OCI-LY3 (cell line): ENCODE data around the gene SRL.

ENCODE experiments used
- H2AFZ ChIP-seq: fragments of 200-600, 300-600 bp; shearing (Covaris generic); 2 replicates; pipeline ENCODE4 v1.6.0; 2014; ENCODE audit warnings: antibody characterized with exemption, low read depth, low read length
- H3K27ac ChIP-seq: fragments of 200-600, 300-600 bp; sonication (generic); 2 replicates; pipeline ENCODE4 v1.5.1; 2014; ENCODE audit warnings: mild to moderate bottlenecking, low read length, moderate library complexity, mixed read lengths
- H3K27me3 ChIP-seq: fragments of 200-600, 300-600 bp; sonication (generic); 2 replicates; pipeline ENCODE4 v1.6.1; 2014; ENCODE audit warnings: low read depth, low read length, mixed read lengths
- H3K36me3 ChIP-seq: fragments of 200-600, 300-600 bp; sonication (generic); replicated peaks from 2 replicates; pipeline ENCODE3; 2014; ENCODE audit warnings: low read depth, low read length, mixed read lengths
- H3K4me1 ChIP-seq: fragments of 300-600, 200-600 bp; sonication (generic); 2 replicates; pipeline ENCODE4 v1.6.1; 2014; ENCODE audit warnings: low read length, mixed read lengths
- H3K4me2 ChIP-seq: fragments of 200-600, 300-600 bp; sonication (generic); 2 replicates; pipeline ENCODE4 v1.6.1; 2014; ENCODE audit warnings: low read length, mixed read lengths
- H3K4me3 ChIP-seq: fragments of 300-600, 200-600 bp; sonication (generic); 2 replicates; pipeline ENCODE4 v1.5.1; 2014; ENCODE audit warnings: antibody characterized with exemption, mild to moderate bottlenecking, low read length, moderate library complexity
- H3K79me2 ChIP-seq: fragments of 300-600, 200-600 bp; shearing (Covaris generic); 2 replicates; pipeline ENCODE4 v1.6.1; 2014; ENCODE audit warnings: mild to moderate bottlenecking, low read length, mixed read lengths
- H3K9ac ChIP-seq: fragments of 300-600, 200-600 bp; shearing (Covaris generic); 2 replicates; pipeline ENCODE4 v1.6.0; 2014; ENCODE audit warnings: mild to moderate bottlenecking, low read length, moderate library complexity
- H3K9me3 ChIP-seq: fragments of 200-600, 300-600 bp; shearing (Covaris generic); 2 replicates; pipeline ENCODE4 v1.6.1; 2014; ENCODE audit warnings: low read length, mixed read lengths; ENCODE audit not compliant: insufficient read depth
- H4K20me1 ChIP-seq: fragments of 200-600, 300-600 bp; sonication (generic); 2 replicates; pipeline ENCODE4 v1.6.1; 2016; ENCODE audit warnings: low read length, mixed read lengths; ENCODE audit not compliant: insufficient read depth
- EZH2phosphoT487 ChIP-seq: fragments of 200-600 bp; shearing (Covaris generic); IDR thresholded peaks from 2 replicates; pipeline ENCODE4 v1.6.1; 2018; ENCODE audit warnings: antibody characterized with exemption, mixed run types, low read depth
- TF ChIP-seq, protein P1 (sequence below): fragments of 200-600, 300-600 bp; sonication (generic); IDR thresholded peaks from 2 replicates; pipeline ENCODE4 v1.5.1; 2014; ENCODE audit warnings: antibody characterized with exemption, low read length, low read depth

Gene SRL

DNA sequence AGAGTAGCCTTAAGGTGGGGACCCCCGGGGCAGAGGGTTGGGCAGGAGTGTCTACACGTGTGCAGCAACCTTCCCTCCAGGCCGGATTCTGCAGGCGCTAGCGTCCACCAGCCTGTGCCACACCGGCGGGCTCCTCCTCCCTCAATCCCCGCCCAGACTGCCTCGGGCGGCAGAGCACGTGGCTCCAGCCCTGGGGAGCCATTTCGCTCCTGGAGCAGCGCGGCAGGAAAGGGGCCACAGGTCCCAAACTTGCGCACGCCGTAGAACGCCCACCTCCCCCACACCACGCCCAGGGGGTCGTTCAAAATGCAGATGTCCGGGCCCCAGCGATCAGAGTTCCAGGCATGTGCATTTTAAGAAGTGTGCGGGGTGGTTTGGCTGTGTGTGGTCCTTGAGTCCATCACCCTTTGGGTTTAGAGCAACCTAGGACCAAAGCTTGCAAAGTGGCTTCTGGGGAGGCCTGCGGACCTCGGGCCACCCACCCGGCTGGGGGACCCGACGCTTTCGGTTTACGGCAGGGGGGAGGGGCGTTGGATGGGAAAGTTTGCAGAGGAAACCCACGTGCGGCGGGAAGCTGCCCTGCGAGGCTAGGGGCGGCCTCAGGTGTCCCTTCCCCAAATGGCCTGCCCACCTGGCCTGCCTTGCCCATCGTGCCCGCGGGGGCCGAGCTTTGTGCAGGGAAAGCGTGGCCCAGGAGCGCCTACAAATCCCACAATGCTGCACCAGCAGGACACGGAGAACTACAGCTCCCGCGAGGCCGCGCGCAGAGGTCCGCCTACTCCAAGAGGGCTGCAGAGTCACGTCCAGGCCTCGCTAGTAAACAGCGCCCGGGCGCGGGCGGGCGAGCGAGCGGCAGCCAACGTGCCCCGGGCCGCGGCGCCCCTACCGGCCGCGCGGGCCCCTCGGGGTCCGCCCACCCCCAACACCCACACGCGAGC, 29.6 kb upstream of the SRL start:
- peaks cover 62% of the 10 kb centered on the region for H3K79me2 ChIP-seq
- H2AFZ ChIP-seq, result 0 out of 2 replicates have a peak overlapping the region, but pooled peaks have one; percentile 32

GRCh38 chr16:4270595-4270994, 28.7 kb upstream of the SRL start:
- peaks cover 7% of the 10 kb centered on the region for H3K36me3 ChIP-seq
- peaks cover 24% of the 10 kb centered on the region for H4K20me1 ChIP-seq
- no peaks in the 10 kb centered on the region for H3K9me3 ChIP-seq
- H3K79me2 ChIP-seq, result peaks cover 70% of the 10 kb centered on the region
- H3K4me3 ChIP-seq, result peak overlapping the region; percentile 89
- H2AFZ ChIP-seq, result no peak overlapping the region
- H3K9ac ChIP-seq, result peak overlapping the region; percentile 99
- no peak for TF ChIP-seq EZH2phosphoT487
- TF ChIP-seq, protein P1, sequence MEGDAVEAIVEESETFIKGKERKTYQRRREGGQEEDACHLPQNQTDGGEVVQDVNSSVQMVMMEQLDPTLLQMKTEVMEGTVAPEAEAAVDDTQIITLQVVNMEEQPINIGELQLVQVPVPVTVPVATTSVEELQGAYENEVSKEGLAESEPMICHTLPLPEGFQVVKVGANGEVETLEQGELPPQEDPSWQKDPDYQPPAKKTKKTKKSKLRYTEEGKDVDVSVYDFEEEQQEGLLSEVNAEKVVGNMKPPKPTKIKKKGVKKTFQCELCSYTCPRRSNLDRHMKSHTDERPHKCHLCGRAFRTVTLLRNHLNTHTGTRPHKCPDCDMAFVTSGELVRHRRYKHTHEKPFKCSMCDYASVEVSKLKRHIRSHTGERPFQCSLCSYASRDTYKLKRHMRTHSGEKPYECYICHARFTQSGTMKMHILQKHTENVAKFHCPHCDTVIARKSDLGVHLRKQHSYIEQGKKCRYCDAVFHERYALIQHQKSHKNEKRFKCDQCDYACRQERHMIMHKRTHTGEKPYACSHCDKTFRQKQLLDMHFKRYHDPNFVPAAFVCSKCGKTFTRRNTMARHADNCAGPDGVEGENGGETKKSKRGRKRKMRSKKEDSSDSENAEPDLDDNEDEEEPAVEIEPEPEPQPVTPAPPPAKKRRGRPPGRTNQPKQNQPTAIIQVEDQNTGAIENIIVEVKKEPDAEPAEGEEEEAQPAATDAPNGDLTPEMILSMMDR, result no peak
- peaks cover 8% of the 10 kb centered on the region for H3K4me1 ChIP-seq
- no peaks in the 10 kb centered on the region for H3K27me3 ChIP-seq
- H3K4me2 ChIP-seq, result peak overlapping the region; percentile 98
- peak overlapping the region; percentile 87; the same call in 1 of the 2 replicates for H3K27ac ChIP-seq

More for the DNA sequence above, 29.6 kb upstream of the SRL start:
- H3K9me3 ChIP-seq, result no peaks in the 10 kb centered on the region
- H3K4me1 ChIP-seq, result peaks cover 8% of the 10 kb centered on the region
- peak overlapping the region; percentile 87 for H3K27ac ChIP-seq
- no peak for TF ChIP-seq EZH2phosphoT487
- TF ChIP-seq, protein P1, result no peak
- H3K27me3 ChIP-seq, result no peaks in the 10 kb centered on the region
- peaks cover 7% of the 10 kb centered on the region for H3K36me3 ChIP-seq
- peak overlapping the region; percentile 98 for H3K4me2 ChIP-seq
- peaks cover 16% of the 10 kb centered on the region for H4K20me1 ChIP-seq
- peak overlapping the region; percentile 99 for H3K9ac ChIP-seq
- peak overlapping the region; percentile 89 for H3K4me3 ChIP-seq

DNA sequence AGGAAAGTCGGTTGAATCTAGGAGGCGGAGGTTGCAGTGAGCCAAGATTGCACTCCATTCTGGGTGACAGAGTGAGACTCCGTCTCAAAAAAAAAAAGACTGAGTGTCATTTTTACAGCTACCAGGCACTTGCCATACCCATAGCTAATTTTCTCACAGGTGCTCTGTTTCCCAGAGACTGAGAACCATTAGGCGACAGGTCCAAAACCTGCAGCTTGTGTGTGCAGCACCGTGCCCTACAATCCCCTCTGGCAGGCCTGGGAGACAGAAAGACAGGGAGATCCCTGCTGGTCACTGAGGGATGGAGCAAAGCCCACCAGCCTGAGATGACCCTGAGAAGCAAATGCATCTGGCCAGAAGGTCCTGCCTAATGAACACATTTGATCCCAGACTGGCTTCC, 28.2 kb upstream of the SRL start:
- Histone ChIP-seq H3K36me3 (peaks cover 7% of the 10 kb centered on the region), H3K9me3 (no peaks in the 10 kb centered on the region), H3K79me2 (peaks cover 75% of the 10 kb centered on the region), H3K27ac (no peak overlapping the region), H3K4me2 (peak overlapping the region; percentile 98), H3K4me1 (peaks cover 8% of the 10 kb centered on the region), H2AFZ (no peak overlapping the region), H4K20me1 (peaks cover 27% of the 10 kb centered on the region), H3K9ac (no peak overlapping the region), H3K27me3 (no peaks in the 10 kb centered on the region), H3K4me3 (peak overlapping the region; percentile 89; the same call in 1 of the 2 replicates)
- TF ChIP-seq, protein P1, result no peak
- no peak for TF ChIP-seq EZH2phosphoT487

- Histone ChIP-seq H3K9ac (no peak overlapping the region), H3K9me3 (no peaks in the 10 kb centered on the region), H3K4me2 (no peak overlapping the region), H3K79me2 (peaks cover 95% of the 10 kb centered on the region), H3K36me3 (peaks cover 29% of the 10 kb centered on the region), H2AFZ (no peak overlapping the region), H4K20me1 (peaks cover 48% of the 10 kb centered on the region), H3K4me1 (peaks cover 8% of the 10 kb centered on the region), H3K27ac (no peak overlapping the region), H3K27me3 (no peaks in the 10 kb centered on the region), H3K4me3 (no peak overlapping the region)
- no peak for TF ChIP-seq EZH2phosphoT487
- TF ChIP-seq, protein P1, result no peak
Observed at GRCh38 chr16:4266372-4266771, 24.5 kb upstream of the SRL start.
